Measurements from ENCODE around the gene CD6.
A peak's percentile ranks its signal among the peaks of the same experiment; 100 is the strongest.

The CD6 gene

DNA sequence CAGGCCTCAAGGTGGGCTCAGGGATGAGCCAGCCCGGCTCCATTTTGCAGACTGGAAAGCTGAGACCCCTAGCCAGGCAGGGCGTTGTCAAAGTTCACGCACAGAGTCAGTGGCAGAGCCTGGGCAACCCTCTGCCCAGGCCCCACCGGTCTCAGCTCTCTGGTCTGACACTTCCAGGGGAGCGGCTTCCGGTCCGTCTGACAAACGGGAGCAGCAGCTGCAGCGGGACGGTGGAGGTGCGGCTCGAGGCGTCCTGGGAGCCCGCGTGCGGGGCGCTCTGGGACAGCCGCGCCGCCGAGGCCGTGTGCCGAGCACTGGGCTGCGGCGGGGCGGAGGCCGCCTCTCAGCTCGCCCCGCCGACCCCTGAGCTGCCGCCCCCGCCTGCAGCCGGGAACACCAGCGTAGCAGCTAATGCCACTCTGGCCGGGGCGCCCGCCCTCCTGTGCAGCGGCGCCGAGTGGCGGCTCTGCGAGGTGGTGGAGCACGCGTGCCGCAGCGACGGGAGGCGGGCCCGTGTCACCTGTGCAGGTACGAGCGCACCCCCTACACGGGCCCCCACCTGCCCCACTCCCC, 36.0 kb downstream of the CD6 start:
- Histone ChIP-seq H3K4me3 (no peak overlapping the region), H3K9me3 (no peaks in the 10 kb centered on the region), H3K4me1 (peaks cover 5% of the 10 kb centered on the region), H3K36me3 (replicated peaks) (no peaks in the 10 kb centered on the region), H3K27me3 (ENCODE audit: low read depth) (peaks cover 5% of the 10 kb centered on the region; the same call in 1 of the 2 replicates)
- in situ Hi-C loops (cut with MboI; ENCODE audit: low sequenced_read_pairs) = no loop called here
- DNase-seq (ENCODE audit: low spot score in 2 of 2) = no peak

DNA sequence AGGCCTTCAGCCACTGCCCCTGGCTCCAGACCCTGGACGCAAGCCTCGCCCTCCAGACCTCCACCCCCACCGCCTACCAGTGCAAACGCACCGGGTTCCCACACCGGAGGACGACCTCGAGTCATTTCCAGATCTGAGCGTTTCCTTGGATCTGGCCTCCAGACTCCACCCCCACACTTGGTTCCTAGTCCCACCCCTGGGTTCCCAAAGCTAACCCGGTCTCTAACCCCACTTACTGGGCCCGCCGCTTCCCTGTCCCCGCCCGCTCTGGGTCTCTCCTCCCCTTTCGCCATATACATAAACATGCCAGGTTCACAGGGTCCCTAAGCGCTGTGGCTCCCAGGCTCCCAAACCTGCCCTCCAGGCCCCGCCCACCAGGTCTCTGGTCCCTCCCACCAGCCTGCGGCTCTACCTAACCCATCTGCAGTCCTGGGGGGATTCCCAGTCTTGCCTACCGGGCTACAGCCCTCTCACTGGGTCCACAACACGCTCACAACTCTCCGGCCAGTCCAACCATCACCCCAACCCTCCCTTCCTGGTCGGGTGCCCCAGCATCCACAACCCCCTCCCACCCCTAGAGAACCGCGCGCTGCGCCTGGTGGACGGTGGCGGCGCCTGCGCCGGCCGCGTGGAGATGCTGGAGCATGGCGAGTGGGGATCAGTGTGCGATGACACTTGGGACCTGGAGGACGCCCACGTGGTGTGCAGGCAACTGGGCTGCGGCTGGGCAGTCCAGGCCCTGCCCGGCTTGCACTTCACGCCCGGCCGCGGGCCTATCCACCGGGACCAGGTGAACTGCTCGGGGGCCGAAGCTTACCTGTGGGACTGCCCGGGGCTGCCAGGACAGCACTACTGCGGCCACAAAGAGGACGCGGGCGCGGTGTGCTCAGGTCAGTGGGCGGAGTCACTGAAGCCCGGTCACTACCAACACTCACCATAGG, 36.7 kb downstream of the CD6 start:
- Histone ChIP-seq H3K4me1 (peaks cover 5% of the 10 kb centered on the region), H3K4me3 (no peak overlapping the region), H3K9me3 (no peaks in the 10 kb centered on the region), H3K36me3 (replicated peaks) (no peaks in the 10 kb centered on the region), H3K27me3 (ENCODE audit: low read depth) (peaks cover 13% of the 10 kb centered on the region)
- in situ Hi-C loops (cut with MboI; ENCODE audit: low sequenced_read_pairs) = no loop called here
- DNase-seq (ENCODE audit: low spot score in 2 of 2) = no peak

DNA sequence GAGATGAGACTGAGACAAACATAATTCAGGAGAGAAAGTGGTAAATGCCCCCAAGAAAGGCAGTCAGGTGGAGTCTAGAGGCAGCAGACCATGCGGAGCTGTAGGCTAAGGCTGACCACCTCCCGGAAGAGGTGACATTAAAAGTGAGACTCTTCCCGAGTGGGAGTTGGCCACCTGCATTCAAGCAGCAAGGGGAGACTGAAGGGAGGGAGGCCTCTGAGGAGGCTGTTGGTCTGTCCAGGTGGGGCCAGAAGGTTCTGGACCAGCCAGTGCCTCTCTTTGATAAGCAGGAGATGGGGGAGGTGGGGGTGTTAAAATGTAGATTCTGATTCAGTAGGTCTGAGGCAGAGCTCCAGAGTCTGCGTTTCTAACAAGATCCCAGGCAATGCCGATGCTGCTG, 37.5 kb downstream of the CD6 start:
- Histone ChIP-seq H3K4me1 (peaks cover 5% of the 10 kb centered on the region), H3K9me3 (no peaks in the 10 kb centered on the region), H3K36me3 (replicated peaks) (no peaks in the 10 kb centered on the region), H3K4me3 (no peak overlapping the region), H3K27me3 (ENCODE audit: low read depth) (peaks cover 17% of the 10 kb centered on the region)
- no peak for DNase-seq (ENCODE audit: low spot score in 2 of 2)
- in situ Hi-C loops (cut with MboI; ENCODE audit: low sequenced_read_pairs) = no loop called here

DNA sequence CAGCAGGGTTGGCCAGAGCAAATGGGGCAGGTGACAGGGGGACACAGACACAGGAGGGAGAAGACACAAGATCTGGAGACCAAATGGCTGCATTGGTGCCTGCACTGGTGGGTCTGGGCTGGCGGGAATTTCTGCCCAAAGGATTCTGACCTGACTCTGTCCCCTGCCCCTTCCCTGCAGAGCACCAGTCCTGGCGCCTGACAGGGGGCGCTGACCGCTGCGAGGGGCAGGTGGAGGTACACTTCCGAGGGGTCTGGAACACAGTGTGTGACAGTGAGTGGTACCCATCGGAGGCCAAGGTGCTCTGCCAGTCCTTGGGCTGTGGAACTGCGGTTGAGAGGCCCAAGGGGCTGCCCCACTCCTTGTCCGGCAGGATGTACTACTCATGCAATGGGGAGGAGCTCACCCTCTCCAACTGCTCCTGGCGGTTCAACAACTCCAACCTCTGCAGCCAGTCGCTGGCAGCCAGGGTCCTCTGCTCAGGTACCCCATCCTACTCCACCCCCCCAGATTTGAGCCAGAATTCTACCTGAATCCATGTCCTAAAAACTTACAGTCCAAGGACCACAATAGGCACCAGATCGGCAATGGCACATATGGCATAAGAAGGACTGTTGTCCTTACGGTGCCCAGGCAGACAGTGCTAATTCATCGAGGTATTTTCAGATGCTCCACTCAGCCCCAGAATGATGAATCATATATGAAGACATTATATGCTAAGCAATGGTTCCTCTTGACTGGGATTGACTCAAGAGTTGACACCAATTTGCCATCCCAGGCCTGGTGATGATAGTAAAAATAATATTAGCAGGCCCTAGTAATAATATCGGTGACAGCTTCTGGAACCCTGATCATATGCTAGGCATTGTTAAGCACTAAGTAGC, 38.2 kb downstream of the CD6 start:
- H3K4me1 ChIP-seq = peaks cover 5% of the 10 kb centered on the region
- no peaks in the 10 kb centered on the region for H3K9me3 ChIP-seq
- H3K4me3 ChIP-seq = no peak overlapping the region
- H3K27me3 ChIP-seq (ENCODE audit: low read depth) = peaks cover 17% of the 10 kb centered on the region
- DNase-seq (ENCODE audit: low spot score in 2 of 2) = no peak
- no peaks in the 10 kb centered on the region for H3K36me3 ChIP-seq (replicated peaks)
- in situ Hi-C loops (cut with MboI; ENCODE audit: low sequenced_read_pairs) = no loop called here

DNA sequence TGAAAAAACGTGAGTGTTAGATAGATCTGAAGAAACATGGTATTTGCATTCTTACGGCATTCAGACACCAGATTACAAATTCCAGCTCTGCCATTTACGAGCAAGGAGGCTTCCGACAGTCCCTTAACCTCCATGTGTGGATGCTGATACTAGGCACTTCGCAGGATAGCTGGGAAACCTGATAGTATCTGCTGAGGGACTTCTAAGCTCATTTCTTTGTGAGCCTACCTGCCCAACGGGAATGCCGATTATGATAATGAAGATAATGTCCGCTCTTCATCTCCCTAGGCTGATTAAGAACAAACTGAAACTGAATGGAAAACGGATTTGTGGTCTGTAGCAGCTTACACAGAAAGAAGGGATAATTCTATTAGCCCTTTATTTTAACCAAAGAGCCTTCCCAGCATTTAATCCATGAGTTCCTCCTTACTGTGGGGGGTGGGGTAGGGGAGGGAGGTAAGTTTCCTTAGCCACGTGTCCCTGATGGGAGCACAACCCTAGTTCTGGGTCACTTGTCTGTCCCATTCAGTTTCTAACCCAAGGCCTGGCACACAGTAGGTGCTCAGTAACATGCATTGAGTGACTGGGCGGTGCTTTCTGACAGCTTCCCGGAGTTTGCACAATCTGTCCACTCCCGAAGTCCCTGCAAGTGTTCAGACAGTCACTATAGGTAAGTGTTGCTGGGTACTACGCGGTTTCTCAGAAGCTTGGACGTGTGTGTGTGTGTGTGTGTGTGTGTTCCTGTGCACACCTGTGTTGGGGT, 39.2 kb downstream of the CD6 start:
- no peak overlapping the region for H3K4me3 ChIP-seq
- peaks cover 22% of the 10 kb centered on the region for H3K27me3 ChIP-seq (ENCODE audit: low read depth)
- in situ Hi-C loops (cut with MboI; ENCODE audit: low sequenced_read_pairs) = no loop called here
- H3K9me3 ChIP-seq = no peaks in the 10 kb centered on the region
- H3K36me3 ChIP-seq (replicated peaks) = no peaks in the 10 kb centered on the region
- peaks cover 5% of the 10 kb centered on the region for H3K4me1 ChIP-seq
- peak in 1 of 2 experiments; percentile 10 for DNase-seq (ENCODE audit: low spot score in 2 of 2)

DNA sequence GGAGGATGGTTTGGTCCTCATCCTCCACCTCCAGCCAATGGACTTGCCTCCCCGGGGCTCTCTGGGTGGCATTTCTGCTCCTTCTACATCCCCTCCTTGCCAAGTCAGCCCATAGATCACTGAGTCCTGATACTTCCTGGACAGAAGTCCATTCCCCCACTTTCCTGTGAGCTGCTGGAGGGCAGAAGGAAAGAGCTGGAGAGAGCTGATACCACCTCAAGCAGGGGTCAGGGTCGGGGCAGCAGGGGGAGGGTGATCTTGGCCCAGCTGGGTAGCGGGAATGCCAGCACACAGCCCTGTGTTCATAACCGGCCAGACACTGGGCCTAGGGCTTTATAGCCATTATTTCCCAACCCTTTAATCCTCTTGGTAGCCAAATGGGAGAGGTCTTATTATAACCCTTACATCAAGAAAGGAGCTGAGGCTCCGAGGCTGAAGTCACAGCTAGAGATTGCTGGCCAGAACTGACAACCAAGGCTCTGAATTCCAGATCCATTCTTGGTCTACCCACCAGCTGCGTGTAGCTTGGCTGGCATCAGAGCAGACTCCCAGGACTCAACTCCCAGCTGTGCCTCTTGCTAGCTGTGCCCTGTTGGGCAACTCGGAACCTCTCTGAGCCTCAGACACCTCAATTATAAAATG, 39.9 kb downstream of the CD6 start:
- H3K36me3 ChIP-seq (replicated peaks) = no peaks in the 10 kb centered on the region
- in situ Hi-C loops (cut with MboI; ENCODE audit: low sequenced_read_pairs) = no loop called here
- H3K27me3 ChIP-seq (ENCODE audit: low read depth) = peaks cover 22% of the 10 kb centered on the region
- peaks cover 5% of the 10 kb centered on the region for H3K4me1 ChIP-seq
- DNase-seq (ENCODE audit: low spot score in 2 of 2) = no peak
- H3K4me3 ChIP-seq = no peak overlapping the region
- no peaks in the 10 kb centered on the region for H3K9me3 ChIP-seq

DNA sequence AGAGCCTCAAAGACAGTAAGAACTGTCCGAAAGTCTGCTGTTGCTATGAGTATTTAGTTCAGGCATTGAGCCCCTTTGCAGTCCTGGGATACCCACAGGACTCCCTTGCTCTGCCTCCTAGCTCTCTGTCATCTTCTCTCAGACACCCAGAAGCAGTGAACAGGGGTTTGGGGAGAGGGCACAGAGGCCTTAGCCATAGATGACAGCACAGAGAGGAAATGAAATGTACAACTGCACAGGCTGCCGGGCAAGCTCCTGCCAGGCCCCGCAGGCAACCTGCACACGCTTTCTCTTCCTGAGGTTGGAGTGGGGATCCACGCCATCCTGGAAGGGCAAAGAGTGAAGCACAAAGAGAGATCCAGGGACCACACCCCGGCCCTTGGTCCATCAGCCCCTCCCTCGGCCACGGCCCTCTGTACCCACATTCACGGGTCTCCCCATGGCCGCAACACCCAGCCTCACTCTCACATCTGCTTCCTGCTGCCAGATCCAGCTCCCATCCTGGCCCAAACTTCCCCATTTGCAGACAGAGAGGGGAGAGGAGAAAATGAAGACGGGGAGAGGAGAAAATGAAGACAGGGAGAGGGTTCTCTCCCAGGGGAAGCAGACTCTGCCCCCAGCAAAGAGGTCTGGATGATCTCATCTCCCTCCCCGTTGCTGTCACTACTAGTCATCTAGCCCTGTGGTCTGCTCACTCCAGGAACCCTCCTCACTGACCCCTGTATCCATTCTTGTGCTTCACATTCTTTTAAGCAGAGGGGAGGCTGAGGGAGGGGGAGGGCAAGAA, 40.7 kb downstream of the CD6 start:
- no peak for DNase-seq (ENCODE audit: low spot score in 2 of 2)
- no peak overlapping the region for H3K4me3 ChIP-seq
- in situ Hi-C loops (cut with MboI; ENCODE audit: low sequenced_read_pairs) = no loop called here
- H3K27me3 ChIP-seq (ENCODE audit: low read depth) = peaks cover 22% of the 10 kb centered on the region
- no peaks in the 10 kb centered on the region for H3K36me3 ChIP-seq (replicated peaks)
- peaks cover 5% of the 10 kb centered on the region for H3K4me1 ChIP-seq
- H3K9me3 ChIP-seq = no peaks in the 10 kb centered on the region

DNA sequence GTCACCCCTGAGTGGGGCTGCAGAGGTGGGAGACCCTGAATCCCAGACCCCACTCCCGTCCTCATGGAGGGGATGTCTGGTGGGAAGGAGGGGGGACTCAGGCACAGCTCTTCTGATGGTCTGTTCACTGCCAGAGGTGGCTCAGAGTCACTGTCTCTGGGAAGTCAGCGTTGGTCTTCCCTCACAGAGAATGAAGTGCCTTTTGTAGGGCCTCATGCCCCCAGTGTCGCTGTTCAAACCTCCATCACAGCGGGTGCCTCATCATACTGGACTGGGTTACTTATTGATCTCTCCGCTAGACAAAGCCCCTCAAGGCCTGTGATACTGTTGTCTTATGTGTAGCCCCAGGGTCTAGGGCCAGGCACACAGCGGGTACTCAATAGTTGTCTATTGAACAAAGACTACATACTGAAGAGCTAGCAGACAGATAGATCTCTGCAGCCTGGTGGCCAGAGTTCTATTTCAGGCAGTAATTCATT, 41.3 kb downstream of the CD6 start:
- Histone ChIP-seq H3K36me3 (replicated peaks) (no peaks in the 10 kb centered on the region), H3K4me3 (no peak overlapping the region), H3K9me3 (no peaks in the 10 kb centered on the region), H3K4me1 (peaks cover 5% of the 10 kb centered on the region), H3K27me3 (ENCODE audit: low read depth) (peaks cover 22% of the 10 kb centered on the region)
- in situ Hi-C loops (cut with MboI; ENCODE audit: low sequenced_read_pairs) = no loop called here
- no peak for DNase-seq (ENCODE audit: low spot score in 2 of 2)

DNA sequence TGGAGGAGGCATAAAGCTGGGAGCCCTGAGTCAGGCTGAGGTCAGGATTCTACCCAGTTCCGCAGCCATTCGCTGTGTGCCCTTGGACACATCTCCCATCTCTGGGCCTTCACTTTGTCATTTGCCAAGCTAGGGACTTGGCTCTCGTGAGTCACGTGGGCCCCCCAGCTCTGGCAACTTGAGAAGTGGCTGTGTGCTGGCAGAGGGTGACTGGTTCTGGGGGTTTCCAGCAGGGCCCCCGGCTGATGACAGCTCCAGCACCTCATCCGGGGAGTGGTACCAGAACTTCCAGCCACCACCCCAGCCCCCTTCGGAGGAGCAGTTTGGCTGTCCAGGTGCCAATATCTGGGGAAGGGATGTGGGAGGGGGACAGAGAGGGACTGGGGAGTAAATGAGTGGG, 46.6 kb downstream of the CD6 start:
- Histone ChIP-seq H3K9me3 (no peaks in the 10 kb centered on the region), H3K36me3 (replicated peaks) (no peaks in the 10 kb centered on the region), H3K27me3 (ENCODE audit: low read depth) (peaks cover 15% of the 10 kb centered on the region), H3K4me3 (no peak overlapping the region), H3K4me1 (no peaks in the 10 kb centered on the region)
- in situ Hi-C loops (cut with MboI; ENCODE audit: low sequenced_read_pairs) = no loop called here
- DNase-seq (ENCODE audit: low spot score in 2 of 2) = no peak

DNA sequence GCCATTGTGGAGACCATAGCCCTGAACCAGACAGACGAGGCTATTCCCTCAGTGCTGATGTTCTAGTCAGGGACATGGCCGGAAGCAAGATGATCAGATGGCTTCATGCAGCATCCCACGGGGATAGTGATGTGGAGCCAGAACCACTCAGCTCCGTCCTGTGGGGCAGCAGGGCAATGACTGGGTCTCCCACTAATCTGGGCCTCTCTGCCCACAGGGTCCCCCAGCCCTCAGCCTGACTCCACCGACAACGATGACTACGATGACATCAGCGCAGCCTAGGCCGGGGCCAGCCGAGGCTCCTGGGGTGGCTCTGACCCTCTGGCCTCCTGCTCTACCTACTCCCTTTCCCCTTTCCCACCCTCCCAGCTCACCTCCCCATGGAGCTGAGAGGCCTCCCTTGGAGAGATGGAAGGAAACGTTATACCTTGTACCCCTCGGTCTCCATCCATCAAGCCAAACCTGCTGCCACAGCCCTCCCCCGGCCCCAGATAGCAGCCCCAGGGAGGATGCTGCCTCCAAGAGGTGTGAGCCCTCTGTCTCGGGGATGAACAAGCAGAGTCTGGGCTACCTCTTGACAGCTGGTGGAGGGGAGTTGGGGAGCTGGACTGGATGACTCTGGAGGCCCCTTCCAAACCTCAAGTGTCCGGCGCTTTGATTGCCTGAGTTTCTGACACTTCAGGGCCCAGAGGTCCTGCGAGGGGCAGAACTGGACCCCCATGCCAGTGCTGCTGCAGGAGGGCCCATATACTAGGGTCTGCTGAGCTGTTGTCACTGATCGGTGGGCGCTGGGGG, 47.8 kb downstream of the CD6 start:
- H3K27me3 ChIP-seq (ENCODE audit: low read depth) = peaks cover 16% of the 10 kb centered on the region
- no peaks in the 10 kb centered on the region for H3K36me3 ChIP-seq (replicated peaks)
- H3K4me1 ChIP-seq = no peaks in the 10 kb centered on the region
- no peaks in the 10 kb centered on the region for H3K9me3 ChIP-seq
- no peak for DNase-seq (ENCODE audit: low spot score in 2 of 2)
- in situ Hi-C loops (cut with MboI; ENCODE audit: low sequenced_read_pairs) = no loop called here
- no peak overlapping the region for H3K4me3 ChIP-seq

DNA sequence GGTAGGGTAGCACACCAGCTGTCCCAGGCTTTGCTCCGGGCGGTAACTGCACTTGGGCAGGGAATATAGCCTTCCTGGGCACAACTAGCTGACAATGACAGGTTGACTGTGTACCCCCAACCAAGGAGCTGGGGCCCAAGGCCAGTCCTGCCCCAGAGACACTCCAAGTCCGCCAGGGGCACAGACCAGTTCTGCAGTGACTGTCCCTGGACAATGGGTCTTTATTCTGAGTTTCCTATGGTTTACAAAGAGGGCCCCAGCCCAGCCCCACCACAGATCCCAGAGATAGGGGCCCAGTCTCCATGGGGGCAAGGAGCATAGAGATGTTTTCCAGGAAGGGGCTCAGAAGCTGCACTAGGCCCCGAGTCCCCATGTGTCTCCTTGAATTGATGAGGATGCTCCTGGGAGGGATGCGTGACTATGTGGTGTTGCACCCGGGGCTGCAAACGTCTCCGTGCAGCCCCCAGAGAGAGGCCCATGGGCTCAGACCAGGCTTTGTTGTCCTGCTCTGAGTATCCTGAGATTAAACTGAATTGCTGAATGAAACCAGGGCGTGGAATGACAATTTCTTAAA, 48.4 kb downstream of the CD6 start:
- H3K27me3 ChIP-seq (ENCODE audit: low read depth) = peaks cover 16% of the 10 kb centered on the region
- H3K4me3 ChIP-seq = no peak overlapping the region
- no peak for DNase-seq (ENCODE audit: low spot score in 2 of 2)
- no peaks in the 10 kb centered on the region for H3K4me1 ChIP-seq
- H3K9me3 ChIP-seq = no peaks in the 10 kb centered on the region
- in situ Hi-C loops (cut with MboI; ENCODE audit: low sequenced_read_pairs) = no loop called here
- no peaks in the 10 kb centered on the region for H3K36me3 ChIP-seq (replicated peaks)

Measured in HAP-1 (cell line).